LNCaP clone FGC (cell line): Measurements from ENCODE around the gene PROM1.

Source experiments
- DNase-seq: peaks from one replicate; pipeline ENCODE4 v3.0.0-alpha.2; 2011; ENCODE audit warnings: low read depth
- H3K4me3 ChIP-seq: 2 replicates; pipeline ENCODE4 v1.5.1; 2011; ENCODE audit warnings: mild to moderate bottlenecking, low read depth, low read length, control low read depth
- TF ChIP-seq, protein P1 (sequence below): IDR thresholded peaks from 2 replicates; pipeline ENCODE4 v1.5.1; 2012; ENCODE audit warnings: mild to moderate bottlenecking; ENCODE audit not compliant: control insufficient read depth, insufficient read depth; ENCODE audit errors: extremely low read depth

PROM1 gene

DNA sequence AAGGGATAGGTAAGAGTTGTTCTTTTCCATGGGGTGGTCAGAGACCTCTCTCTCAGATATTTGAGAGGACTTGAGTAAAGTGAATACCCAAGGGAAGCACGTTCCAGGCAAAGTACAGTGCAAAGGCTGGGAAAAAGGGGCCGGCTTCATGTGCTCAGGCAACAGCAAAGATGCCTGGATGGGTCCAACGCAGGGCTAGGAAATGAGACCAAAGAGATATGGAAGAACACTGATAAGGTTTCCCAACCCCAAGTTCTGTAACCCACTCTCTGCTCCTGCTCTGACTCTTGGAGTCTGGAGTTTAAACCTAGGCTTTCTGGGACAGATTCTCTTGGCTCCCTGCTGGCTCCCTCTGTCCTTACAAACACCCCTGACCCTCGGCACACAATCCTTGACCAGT is 36.2 kb upstream of the PROM1 start:
- no peak overlapping the region for H3K4me3 ChIP-seq
- TF ChIP-seq, protein P1, sequence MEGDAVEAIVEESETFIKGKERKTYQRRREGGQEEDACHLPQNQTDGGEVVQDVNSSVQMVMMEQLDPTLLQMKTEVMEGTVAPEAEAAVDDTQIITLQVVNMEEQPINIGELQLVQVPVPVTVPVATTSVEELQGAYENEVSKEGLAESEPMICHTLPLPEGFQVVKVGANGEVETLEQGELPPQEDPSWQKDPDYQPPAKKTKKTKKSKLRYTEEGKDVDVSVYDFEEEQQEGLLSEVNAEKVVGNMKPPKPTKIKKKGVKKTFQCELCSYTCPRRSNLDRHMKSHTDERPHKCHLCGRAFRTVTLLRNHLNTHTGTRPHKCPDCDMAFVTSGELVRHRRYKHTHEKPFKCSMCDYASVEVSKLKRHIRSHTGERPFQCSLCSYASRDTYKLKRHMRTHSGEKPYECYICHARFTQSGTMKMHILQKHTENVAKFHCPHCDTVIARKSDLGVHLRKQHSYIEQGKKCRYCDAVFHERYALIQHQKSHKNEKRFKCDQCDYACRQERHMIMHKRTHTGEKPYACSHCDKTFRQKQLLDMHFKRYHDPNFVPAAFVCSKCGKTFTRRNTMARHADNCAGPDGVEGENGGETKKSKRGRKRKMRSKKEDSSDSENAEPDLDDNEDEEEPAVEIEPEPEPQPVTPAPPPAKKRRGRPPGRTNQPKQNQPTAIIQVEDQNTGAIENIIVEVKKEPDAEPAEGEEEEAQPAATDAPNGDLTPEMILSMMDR: no peak
- DNase-seq: no peak

DNA sequence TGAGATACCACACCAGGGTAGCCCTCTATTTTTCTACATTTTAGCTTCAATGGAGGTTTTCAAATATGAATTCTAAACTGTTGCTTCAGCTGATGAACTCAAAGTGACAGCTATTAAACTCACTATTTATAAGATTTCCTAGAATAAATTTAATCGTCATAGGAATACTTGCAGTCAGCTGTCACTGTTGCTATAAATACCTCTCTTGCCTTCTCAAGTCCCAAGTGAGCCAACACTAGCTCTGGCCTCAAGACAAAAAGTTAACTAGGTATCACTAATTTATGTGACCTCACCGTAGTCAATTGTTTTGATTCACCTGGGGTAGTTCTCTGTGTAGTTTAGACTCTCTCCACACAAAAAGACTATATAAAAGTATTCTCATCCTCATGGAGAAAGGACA is 34.3 kb upstream of the PROM1 start:
- DNase-seq: no peak
- TF ChIP-seq, protein P1: no peak
- no peak overlapping the region for H3K4me3 ChIP-seq

DNA sequence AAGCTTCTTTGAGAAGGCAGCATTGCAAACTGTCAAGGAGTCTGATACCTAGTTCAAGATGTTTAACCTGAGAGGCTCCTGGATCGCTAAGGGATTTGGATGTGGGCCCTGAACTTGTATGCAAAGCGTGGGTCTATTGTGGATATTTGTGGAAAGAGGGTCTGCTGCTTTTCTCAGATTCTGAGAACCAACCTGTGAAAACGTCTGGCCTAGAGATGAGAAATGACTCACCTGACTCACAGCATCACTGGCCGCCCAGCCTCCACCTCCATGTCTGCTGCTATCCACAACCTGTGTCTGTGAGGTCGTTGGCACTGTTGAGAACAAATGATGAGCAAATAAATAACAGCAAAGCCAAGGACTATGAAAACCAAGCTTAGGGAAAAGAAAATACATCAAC is 33.3 kb upstream of the PROM1 start:
- H3K4me3 ChIP-seq: no peak overlapping the region
- DNase-seq: no peak
- TF ChIP-seq, protein P1: no peak

DNA sequence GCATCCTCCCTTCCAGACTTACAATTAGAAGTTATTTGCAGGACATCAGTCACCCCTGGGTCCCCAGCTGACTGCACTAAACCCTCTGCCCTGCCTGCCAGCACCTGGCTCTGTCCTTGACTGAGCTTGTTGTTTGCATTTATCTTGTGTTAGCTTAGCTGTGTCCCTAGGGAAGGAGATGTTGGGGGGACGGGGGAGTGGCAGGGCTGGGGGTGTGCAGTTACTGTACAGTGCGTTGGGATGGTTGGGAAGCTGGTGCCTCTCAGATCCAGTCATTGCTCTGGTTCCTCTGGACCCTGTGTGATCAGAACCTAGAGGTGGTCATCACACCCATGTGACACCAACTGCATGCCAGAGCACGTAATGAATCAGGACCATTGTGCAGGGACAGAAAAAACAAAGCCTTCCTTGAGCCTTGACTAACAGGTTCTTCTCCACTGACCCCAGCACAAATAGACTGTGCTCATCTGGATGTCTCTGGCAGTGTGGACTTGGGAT is 32.7 kb upstream of the PROM1 start:
- H3K4me3 ChIP-seq: no peak overlapping the region
- TF ChIP-seq, protein P1: no peak
- DNase-seq: no peak

DNA sequence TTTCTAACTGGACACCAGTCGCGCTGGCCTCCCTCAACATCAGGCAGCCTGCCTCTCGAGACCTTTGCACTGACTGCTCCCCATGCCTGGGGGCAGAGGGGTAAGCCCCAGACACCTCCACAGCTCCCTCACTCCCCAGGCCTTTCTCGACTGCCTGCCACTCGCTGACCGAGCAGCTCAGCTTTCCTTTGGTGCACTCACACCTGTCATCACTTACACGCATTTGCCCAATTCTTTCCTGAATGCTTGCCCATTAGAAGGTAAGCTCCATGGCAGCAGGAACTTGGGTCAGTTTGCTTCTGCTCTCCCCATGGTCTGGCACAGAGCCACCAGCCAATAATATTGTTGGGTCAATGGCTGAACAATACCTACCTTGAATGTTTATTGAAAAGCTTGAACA is 32.2 kb upstream of the PROM1 start:
- TF ChIP-seq, protein P1: no peak
- DNase-seq: no peak
- H3K4me3 ChIP-seq: no peak overlapping the region

DNA sequence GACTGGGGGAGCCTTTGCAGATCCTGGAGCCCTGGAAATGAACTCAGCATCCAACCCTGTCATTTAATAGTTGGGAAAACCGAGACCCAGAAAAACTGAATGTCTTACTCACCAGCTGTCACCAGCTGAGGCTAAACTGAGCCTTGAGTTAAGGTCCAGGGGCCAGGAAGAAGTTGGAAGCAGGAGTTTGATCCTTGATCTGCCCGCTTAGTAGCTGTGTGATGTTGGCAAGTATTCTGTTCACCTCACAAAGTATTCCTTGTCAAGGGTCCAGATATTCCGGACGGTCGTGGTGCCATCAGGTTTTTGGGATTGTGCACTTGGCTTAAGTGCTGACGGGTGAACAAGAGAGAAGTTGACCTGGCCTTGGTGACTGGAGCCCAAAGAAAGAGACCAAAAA is 30.7 kb upstream of the PROM1 start:
- TF ChIP-seq, protein P1: no peak
- DNase-seq: no peak
- H3K4me3 ChIP-seq: no peak overlapping the region

DNA sequence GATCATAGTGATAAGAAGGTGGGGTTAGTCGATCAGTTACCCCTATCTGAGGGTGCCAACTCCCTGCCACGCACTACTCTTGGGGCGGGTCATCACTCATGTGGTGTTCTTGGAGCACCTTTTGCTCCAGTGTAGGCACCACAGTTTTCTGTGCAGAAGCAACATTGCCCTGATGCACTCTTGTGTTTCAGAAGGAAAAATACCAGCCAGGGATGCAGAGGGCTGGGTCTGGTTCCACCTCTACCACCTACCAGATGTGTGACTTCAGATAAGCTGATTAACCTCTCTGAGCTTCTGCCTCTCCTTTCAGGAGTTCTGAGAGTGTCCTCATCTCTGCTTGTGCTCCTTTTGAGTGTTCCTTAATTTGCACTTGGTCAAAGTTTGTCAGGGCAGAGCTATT is 29.9 kb upstream of the PROM1 start:
- no peak overlapping the region for H3K4me3 ChIP-seq
- TF ChIP-seq, protein P1: no peak
- DNase-seq: no peak
